Ascending aorta (tissue), 2 donors: ENCODE measurements around the gene NPB. TPM values are rescaled to one million over a fixed set of nuclear protein-coding genes. Genes with fewer than 3 reads are reported as not detected.

Source experiments
- DNase-seq, 2 donors: peaks; one replicate each; pipeline ENCODE4 v3.0.0-alpha.2; 2019; ENCODE audit warnings: low spot score in 2 of 2
- H3K27ac ChIP-seq, 2 donors: fragments of 200-600 bp; sonication (generic); one replicate each; pipeline ENCODE4 v1.5.1; 2016 to 2017; ENCODE audit warnings: mild to moderate bottlenecking in 1 of 2
- H3K27me3 ChIP-seq: fragments of 200-600 bp; sonication (generic); one replicate; pipeline ENCODE4 v1.5.1; 2017
- H3K36me3 ChIP-seq, 2 donors: fragments of 200-600 bp; sonication (generic); one replicate each; pipeline ENCODE4 v1.5.1; 2016
- H3K4me1 ChIP-seq, 2 donors: fragments of 200-600 bp; sonication (generic); one replicate each; pipeline ENCODE4 v1.5.1; 2016 to 2017; ENCODE audit warnings: mild to moderate bottlenecking in 1 of 2
- H3K4me3 ChIP-seq, 2 donors: fragments of 200-600 bp; sonication (generic); one replicate each; pipeline ENCODE4 v1.5.1; 2016 to 2017; ENCODE audit warnings: mild to moderate bottlenecking in 1 of 2
- H3K9me3 ChIP-seq, 2 donors: fragments of 200-600 bp; sonication (generic); one replicate each; pipeline ENCODE4 v1.5.1; 2016
- intact Hi-C: fragments of 100-400 bp; cut with DNase I; formaldehyde crosslinking; loops from one replicate; pipeline ENCODE4 v1.15.1; 2023
- total RNA-seq: library from RNA; depleted of rRNA; stranded (reverse); fragments of >200 nt; gene quantifications from one replicate; pipeline ENCODE4 v1.1.0, GENCODE V29; 2016
- TF ChIP-seq, protein P1 (sequence below), 3 experiments: fragments of 200-600 bp in 2 of 3; fragments of 450-650 bp in 1 of 3; sonication (generic) in 2 of 3; IDR thresholded peaks; one replicate each; pipeline ENCODE4 v1.5.1; 2016 to 2019; ENCODE audit warnings: antibody characterized with exemption in 3 of 3, mild to moderate bottlenecking in 1 of 3, moderate library complexity in 1 of 3

The NPB gene
- total RNA-seq, 1 donor from 2014 or later = 1.5 TPM

DNA sequence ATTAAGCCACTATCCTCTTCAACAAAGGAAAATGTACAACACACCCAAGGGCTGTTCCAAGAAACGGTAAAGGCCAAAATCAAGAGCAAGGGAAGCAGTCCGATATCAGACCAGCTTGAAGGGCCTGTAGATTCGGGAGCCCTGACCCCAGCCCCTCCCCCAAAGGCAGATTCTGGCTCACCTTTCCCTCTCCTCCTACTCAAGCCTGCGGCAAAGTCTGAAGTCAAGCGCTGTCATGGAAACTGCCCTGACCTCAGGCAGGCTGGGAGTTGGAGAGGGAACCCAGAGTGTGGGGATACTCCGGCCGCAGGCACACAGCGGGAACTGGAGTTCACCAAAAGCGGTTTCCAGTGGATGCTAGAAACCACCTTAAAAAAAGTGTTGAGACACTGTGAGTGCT, 12.4 kb upstream of the NPB start:
- TF ChIP-seq, protein P1, sequence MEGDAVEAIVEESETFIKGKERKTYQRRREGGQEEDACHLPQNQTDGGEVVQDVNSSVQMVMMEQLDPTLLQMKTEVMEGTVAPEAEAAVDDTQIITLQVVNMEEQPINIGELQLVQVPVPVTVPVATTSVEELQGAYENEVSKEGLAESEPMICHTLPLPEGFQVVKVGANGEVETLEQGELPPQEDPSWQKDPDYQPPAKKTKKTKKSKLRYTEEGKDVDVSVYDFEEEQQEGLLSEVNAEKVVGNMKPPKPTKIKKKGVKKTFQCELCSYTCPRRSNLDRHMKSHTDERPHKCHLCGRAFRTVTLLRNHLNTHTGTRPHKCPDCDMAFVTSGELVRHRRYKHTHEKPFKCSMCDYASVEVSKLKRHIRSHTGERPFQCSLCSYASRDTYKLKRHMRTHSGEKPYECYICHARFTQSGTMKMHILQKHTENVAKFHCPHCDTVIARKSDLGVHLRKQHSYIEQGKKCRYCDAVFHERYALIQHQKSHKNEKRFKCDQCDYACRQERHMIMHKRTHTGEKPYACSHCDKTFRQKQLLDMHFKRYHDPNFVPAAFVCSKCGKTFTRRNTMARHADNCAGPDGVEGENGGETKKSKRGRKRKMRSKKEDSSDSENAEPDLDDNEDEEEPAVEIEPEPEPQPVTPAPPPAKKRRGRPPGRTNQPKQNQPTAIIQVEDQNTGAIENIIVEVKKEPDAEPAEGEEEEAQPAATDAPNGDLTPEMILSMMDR (IDR thresholded peaks at IDR 0.05) = no peak
- intact Hi-C loops = loop anchor here (2.0 kb wide), 1 partner anchor 19 kb away; the partner anchor contains the start of gene ARHGDIA

DNA sequence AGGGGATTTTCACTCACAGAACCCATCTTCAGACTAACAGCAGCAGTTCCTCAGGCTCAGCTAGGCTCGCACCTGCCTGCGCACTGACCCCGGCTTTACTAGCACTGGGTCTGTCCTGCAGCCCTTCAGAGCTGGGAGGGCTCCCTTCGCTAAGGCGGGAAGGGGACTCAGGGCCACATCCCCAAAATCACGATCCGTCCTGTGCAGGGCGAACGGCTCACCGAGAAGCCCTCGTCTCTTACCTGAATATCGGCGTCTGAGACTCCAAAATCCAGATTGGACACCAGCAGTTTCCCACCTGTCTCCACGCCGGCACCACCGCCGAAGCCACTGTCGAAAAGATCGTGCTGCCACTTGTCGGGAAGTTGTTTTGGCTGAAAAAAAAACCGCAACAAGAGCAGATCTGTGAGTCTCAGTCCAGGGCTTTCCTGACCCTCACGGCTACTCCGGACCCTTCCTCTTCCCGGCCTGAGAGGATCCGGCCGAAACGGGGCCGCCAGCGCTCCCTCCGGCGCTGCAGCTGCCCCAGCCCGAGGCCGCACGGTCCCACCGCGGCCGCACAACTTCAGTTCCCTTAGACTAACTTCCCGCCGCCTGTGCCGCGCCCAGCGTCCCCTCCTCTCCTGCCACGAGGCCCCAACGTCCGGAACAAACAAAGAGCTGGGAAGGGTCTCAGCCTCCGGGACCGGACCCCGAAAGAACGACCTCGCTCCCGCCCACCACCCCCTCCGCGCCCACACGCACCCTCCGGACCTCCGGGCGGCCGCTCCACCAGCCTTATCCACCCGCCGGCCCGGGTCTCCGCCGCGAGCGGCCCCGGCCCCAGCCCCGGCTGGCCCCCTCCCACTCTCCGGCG, 11.4 kb upstream of the NPB start:
- peaks cover 12 to 19% of the 10 kb centered on the region in 2 donors for H3K4me1 ChIP-seq
- DNase-seq = peak in 1 of 2 donors; percentile 62
- H3K9me3 ChIP-seq = no peaks in the 10 kb centered on the region
- H3K4me3 ChIP-seq = peak overlapping the region; percentile 80 to 96
- H3K27me3 ChIP-seq = no peaks in the 10 kb centered on the region
- H3K36me3 ChIP-seq = peaks cover 39 to 62% of the 10 kb centered on the region in 2 donors
- H3K27ac ChIP-seq = peak overlapping the region; percentile 80 to 89
- TF ChIP-seq, protein P1 (IDR thresholded peaks at IDR 0.05) = no peak
- intact Hi-C loops = loop anchor here (1.0 to 2.0 kb wide), 3 partner anchors 20 to 36 kb away; partner anchors contain the start of genes ARHGDIA and PCYT2

More for the DNA sequence above, 12.4 kb upstream of the NPB start:
- peaks cover 12 to 24% of the 10 kb centered on the region in 2 donors for H3K4me1 ChIP-seq
- no peak overlapping the region for H3K27ac ChIP-seq
- peaks cover 38 to 57% of the 10 kb centered on the region in 2 donors for H3K36me3 ChIP-seq
- no peak for DNase-seq
- no peaks in the 10 kb centered on the region for H3K27me3 ChIP-seq
- no peaks in the 10 kb centered on the region for H3K9me3 ChIP-seq
- H3K4me3 ChIP-seq = peak overlapping the region in 1 of 2 donors; percentile 96

DNA sequence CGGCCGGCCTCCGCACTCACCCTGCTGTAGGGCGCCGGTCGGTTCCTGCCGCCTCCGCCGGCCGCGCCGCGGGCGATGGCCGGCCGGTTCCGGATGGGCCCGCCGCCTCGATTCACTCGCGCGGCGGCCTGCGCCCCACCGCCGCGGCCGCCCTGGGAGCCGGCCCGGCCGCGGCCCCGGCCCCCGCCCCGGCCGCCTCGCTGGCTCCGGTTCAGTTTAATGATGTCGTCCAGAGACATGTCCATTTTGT, 10.8 kb upstream of the NPB start:
- Histone ChIP-seq H3K27ac (peak overlapping the region; percentile 80 to 89), H3K9me3 (no peaks in the 10 kb centered on the region), H3K4me1 (peaks cover 12 to 19% of the 10 kb centered on the region in 2 donors), H3K4me3 (peak overlapping the region; percentile 80 to 96), H3K36me3 (peaks cover 43 to 65% of the 10 kb centered on the region in 2 donors), H3K27me3 (no peaks in the 10 kb centered on the region)
- no peak for DNase-seq
- TF ChIP-seq, protein P1 (IDR thresholded peaks at IDR 0.05) = no peak
- intact Hi-C loops = loop anchor here (1.0 to 2.0 kb wide), 3 partner anchors 20 to 35 kb away; partner anchors contain the start of genes ARHGDIA and PCYT2

DNA sequence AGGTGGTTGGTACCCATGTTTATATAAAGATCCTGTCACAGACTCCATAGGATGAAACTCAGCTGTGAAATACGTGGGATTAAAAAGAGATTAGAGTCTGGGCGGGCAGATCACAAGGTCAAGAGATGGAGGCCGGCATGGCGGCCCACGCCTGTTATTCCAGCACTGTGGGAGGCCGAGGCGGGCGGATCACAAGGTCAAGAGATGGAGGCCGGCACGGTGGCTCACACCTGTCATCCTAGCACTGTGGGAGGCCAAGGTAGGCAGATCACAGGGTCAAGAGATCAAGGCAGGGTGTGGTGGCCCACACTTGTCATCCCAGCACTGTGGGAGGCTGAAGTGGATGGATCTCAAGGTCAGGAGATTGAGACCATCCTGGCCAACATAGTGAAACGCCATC, 6.6 kb upstream of the NPB start:
- TF ChIP-seq, protein P1 (IDR thresholded peaks at IDR 0.05) = no peak
- no peaks in the 10 kb centered on the region for H3K9me3 ChIP-seq
- H3K27me3 ChIP-seq = no peaks in the 10 kb centered on the region
- intact Hi-C loops = no loop called here
- H3K36me3 ChIP-seq = peaks cover 27 to 67% of the 10 kb centered on the region in 2 donors
- H3K27ac ChIP-seq = no peak overlapping the region
- H3K4me3 ChIP-seq = no peak overlapping the region
- no peak for DNase-seq
- peaks cover 6 to 13% of the 10 kb centered on the region in 2 donors for H3K4me1 ChIP-seq

DNA sequence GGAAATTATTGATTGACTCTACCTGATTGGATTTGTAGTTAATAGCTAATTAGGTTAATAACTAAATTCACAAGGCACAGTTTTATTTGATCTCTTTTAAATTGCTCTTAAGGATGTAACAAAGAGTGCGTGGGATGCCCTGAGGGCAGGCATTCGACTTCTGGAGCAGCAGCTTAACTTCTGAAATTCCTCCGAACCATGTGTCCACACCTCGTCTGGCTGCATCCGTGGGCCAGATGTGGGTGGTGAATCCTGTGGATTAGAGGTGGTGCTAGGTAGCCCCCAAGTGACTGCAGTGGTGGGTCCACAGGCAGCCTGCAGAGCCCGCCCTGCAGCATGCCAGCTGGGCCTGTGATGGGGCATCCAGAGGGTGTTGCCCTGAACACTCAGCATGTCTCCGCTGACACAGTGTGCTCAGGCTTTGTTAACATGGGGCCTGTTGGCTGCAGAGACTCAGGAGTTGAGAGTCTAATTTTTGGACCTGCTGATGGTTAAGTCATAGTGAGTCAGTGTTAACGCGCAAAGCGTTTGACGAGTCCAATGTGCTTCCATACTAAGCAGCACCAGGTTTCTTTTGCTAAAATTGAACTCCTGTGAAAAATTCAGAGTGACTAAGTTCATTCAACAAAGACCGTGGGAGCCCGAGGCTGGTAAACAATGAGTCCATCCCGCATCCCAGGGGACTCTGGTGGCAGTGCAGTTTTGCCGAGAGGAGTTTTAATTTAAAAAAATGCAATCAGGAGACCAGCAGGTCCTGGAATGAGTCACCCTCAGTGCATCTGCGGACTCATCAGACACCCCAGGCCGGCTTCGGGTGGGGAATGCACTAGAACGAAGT, 3.8 kb upstream of the NPB start:
- DNase-seq = no peak
- H3K9me3 ChIP-seq = no peaks in the 10 kb centered on the region
- no peak overlapping the region for H3K27ac ChIP-seq
- H3K27me3 ChIP-seq = no peaks in the 10 kb centered on the region
- TF ChIP-seq, protein P1 (IDR thresholded peaks at IDR 0.05) = no peak
- peaks cover 27 to 71% of the 10 kb centered on the region in 2 donors for H3K36me3 ChIP-seq
- intact Hi-C loops = no loop called here
- H3K4me3 ChIP-seq = no peak overlapping the region
- peaks cover 5 to 10% of the 10 kb centered on the region in 2 donors for H3K4me1 ChIP-seq
